Stimulated activated CD8-positive, alpha-beta memory T cell treated with anti-CD3 and anti-CD28 coated beads, Interleukin-12 subunit alpha, Interleukin-12 subunit beta, amount 100 ng/mL, for 4 hours (primary cell): ENCODE data around the gene SLC2A9.

Experiments
- DNase-seq: peaks from one replicate; pipeline ENCODE4 v3.0.0-alpha.2; 2020; ENCODE audit warnings: low read depth

Gene SLC2A9

GRCh38 chr4:10045481-10045880 lies 24.2 kb upstream of the SLC2A9 start:
- no peak for DNase-seq

- no peak for DNase-seq
Observed at GRCh38 chr4:10041036-10041435, 19.7 kb upstream of the SLC2A9 start.

DNA sequence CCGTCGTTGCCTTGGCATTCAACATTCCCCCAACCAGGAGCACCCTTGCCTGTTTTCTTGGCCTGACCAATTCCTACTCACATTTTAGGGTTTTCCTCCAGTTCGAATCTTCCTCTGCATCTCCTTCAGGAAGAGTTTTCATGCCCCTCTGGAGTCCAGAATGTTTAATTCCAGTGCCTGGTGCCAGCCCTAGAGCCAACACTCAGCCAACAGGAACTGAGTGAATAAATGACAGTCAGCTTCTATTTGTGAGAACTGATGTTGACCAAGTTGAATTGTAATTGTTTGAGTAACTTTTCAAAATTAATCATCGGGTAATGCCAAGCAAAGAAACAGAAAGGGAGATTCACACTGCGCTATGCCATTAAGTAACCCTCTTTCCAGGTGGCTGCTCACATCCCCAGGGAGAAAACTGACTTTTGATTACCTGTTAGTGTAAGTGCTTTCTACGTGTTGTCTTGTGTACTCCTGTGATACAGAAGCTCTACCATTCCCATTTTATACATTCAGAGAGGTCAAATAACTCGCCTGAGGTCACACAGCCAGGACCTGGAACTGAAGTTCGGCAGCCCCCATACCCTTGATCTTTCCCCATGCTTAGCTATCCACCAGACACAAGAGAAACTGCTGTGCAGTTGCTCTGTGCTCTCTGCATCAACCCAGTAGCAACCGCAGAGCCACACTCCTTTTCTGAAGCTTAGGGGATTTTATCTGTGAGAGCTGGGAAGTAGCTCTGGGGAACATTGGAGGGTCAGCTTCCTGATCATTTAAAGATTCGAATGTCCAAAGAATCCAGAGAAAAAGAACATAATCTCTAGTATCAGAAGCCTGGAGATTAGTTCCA lies 19.0 kb upstream of the SLC2A9 start:
- DNase-seq, result no peak

DNA sequence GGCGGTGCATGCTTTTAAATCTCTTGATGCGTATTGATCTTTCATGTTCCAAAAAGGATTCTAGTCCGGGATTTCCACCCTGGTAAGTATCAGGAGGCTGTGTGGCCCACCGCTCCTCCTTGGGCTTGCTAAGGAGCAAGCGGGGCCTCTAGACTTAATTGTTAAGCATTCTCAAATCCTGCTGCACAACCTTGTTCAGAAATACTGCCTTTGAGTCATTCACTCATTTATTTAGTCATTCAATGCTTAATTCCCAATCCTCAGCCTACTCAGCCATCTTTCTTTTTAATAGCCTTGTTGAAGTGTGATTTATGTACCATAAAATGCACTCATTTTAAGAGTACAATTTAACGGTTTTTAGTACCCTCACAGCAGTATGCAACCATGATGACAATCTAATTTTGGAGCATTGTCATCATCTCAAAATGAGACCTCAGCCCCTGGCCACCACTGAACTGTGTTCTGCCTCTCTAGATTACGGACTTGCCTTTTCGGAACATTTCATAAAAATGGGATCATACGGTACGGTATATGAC lies 15.6 kb upstream of the SLC2A9 start:
- DNase-seq, result no peak

- no peak for DNase-seq
Observed at GRCh38 chr4:10035130-10035529, 13.8 kb upstream of the SLC2A9 start.

- no peak for DNase-seq
Observed at GRCh38 chr4:10034612-10035104, 13.4 kb upstream of the SLC2A9 start.

DNA sequence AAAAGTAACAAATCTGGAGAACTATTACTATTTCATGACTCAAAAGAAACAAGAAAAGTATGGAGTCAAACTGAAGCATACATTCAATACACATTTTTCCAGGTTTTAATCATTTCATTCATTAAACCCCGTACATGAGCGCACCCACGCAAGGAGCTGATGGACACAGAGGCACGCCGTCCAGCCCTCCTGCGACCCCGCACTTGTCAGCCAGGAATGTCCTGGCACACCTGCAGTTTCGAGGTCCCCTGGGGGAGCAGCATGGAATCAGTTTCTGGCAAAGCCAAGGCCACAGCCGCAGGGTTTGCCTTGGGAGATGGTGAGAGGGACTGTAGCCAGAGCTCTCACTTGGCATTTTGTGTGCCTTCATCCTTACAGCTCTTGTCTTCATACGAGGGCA lies 12.8 kb upstream of the SLC2A9 start:
- no peak for DNase-seq

DNA sequence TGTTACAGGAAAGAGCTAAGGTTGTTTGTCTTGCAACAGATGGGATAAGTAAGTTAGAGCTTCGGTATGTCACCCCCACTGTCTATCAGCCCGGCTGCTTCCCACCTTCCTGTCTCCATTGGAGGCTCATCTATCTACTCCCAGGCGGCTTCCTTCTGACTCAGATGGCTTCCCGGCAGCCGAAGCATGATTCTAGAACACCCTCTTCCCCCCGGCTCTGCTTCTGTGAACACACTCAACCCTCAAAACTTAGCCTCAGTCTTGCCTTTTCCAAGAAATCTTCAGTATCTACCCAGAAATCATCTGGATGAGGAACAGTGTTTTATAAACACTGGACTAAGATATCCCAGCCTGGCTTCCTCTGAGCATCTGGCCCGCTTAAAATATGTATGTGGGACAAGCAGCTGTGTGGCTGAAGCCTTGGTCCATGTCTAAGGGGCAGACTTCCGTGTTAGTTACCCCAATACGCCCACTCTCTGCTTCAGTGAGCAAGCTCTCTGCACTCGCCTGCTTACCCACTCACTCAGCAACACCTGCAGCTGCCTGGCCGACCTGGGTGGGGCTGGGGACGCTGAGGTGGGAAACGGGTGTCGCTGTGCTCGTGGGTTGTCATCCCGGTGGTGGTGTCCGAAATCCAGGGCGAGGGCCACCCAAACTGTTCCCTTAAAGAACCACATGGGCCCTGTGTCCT lies 12.0 kb upstream of the SLC2A9 start:
- no peak for DNase-seq

DNA sequence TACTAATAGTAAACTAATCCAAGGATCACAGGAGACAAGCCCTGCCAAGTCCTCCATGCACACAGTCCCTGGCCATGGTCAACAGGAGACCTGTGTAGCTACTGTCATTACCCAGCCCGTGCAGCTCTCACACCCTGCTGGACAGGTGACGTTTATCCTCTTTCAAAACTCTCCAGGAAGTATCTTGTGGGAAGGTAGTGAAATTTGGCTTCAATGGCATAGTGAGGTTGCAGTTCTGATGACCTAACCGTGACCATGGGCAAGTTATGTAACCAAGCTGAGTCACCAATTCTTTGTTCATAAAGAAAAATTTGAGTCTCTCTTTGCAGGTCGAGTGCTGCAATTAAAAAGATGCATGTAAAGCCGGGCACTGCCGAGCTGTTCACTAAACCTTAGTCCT lies 11.3 kb upstream of the SLC2A9 start:
- DNase-seq, result no peak

DNA sequence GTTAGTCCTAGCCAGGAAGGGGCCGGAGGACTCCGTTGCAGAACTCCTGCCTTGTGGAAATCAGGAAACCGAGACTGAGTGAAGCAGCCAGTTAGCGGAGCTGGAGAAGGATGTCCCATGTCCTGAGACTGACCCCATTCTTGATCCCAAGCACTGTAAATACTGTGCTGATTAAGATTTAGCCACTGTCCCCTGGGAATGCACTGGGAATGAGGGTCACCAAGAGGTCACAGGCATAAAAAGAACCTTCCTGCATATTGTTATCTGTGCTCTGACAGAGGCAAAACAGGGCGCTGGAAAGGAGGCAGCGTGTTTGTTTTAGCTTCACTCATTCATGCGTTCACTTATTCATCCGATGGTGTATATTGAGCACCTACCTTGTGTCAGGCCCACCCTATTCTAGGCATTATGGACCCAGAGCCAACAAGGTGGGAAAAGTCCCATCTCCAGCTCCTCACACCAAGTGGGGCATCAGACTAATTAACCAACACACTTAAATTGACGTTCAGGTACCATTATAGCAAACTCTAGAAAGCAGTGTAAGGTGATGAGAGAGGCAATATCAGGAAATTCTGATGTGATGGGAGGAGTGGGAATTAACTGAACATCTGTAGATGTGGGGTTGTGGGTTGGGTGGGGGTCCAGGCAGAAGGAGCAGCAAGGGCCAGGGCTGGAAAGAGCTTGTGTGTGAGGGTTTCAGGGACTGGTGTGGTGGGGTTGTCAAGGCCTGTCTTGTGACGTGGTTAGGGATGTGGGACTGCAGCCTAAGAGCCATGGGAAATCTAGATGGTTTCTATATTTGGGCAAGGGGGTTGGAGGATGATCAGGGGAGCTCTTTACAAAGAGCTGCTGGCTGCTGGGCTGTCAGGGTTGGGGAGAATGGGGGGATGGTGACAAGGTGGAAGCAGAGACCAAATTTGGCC lies 10.6 kb upstream of the SLC2A9 start:
- no peak for DNase-seq

DNA sequence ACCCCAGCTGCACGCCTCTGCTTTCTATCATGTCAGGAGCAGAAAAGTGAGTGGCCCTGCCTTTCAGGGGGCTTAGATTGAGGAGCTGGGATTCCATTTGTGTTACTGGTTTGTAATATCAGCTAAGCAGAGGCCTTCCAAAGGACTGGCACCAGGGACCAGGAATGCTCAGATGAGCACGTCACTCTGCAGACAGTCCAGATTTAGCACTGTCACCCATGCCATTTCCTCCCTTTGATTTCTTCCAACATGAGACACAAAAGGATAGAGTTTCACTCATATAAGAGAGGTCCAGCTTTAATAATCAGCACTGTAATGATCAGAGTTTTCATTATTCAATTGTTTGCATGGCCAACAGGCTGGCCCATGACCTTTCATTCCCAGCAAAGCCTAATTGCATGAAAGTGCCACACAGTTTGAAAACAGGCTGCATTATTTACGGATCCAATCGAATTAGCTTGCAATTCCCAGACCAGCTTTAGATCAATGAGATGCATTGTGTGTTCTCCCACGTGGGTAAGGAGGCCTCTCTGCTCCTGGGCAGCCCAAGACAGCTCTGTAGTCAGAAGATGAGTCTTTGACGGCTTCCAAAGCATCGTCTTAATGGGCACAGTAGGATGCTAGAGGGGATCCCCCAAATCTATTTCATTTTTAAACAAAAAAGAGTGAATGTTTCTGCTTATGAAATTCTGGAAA lies 9.8 kb upstream of the SLC2A9 start:
- DNase-seq, result no peak

DNA sequence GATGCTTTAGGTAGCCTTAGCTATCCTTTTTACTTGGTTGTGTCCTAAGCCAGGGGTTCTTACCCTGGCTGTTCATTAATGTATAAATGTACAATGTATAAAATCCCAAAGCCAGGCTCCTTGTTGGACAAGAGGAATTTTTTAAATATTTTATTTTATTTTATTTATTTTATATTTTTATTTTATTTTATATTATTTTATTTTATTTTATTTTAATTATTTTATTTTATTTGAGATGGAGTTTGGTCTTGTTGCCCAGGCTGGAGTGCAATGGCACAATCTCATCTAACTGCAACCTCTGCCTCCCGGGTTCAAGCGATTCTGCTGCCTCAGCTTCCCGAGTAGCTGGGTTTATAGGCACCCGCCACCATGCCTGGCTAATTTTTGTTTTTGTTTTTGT lies 8.1 kb upstream of the SLC2A9 start:
- no peak for DNase-seq

DNA sequence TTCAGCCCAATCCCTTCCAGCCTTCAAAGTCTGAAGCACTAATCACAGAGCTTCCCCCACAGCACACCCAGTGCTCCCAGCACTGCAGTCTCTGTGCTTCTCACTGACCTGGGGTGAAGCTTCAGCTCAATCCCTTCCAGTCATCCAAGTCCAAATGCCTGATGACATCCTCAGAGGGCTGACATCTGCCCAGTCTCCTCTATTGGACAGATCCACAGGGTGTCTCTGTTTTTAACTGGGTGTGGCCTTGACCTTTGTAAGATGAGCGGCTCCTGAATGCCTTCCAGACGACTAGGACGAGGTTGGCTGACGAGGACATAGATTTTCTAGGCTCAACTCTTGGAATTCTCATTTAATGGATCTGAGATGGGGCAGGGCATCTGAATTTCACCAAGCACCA lies 7.6 kb upstream of the SLC2A9 start:
- no peak for DNase-seq

DNA sequence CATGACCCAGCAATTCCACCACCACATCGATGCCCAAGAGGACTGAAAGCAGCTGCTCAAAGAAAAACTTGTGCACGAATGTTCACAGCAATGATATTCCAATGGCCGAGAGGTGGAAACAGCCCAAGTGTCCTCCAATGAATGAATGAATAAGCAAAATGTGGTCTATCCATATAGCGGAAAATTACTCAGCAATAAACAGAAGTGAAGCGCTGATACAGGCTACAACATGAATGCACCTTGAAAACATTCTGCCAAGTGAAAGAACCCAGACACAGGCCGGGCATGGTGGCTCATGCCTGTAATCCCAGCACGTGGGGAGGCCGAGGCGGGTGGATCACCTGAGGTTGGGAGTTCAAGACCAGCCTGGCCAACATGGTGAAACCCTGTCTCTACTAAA lies 5.2 kb upstream of the SLC2A9 start:
- DNase-seq, result no peak

DNA sequence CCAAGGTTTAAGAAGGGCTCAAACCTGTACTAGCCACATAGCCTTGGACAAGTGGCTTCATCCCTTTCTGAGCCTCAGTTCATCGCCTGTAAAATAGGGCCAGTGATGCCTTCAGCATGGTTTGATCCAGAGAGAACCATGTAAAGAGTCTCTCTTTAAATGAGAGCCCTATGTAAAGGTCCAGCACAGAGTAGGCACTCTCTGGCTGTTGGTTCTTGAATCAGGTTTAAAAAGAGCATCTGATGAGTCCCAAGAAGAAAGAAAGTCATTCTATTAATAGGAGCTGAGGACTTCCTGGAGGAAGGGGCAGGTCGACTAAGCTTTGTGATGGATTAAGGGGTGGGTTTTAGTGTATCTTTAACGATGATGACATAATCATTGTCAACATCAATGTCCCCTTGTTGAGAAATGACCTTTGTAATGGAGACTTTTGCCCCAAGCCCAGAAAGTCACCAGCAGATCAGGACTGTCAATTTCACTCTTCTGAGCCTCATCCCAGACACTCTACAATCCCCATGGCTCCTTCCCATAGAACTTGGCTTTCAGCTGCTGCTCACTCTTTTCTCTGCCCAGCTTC lies 4.0 kb upstream of the SLC2A9 start:
- no peak for DNase-seq

GRCh38 chr4:10024303-10024702 lies 3.0 kb upstream of the SLC2A9 start:
- DNase-seq, result no peak

GRCh38 chr4:10023806-10024205 lies 2.5 kb upstream of the SLC2A9 start:
- DNase-seq, result no peak

- DNase-seq, result no peak
Observed at GRCh38 chr4:10023050-10023419, 1.7 kb upstream of the SLC2A9 start.

- DNase-seq, result no peak
Observed at GRCh38 chr4:10022346-10023049, 1.2 kb upstream of the SLC2A9 start.

DNA sequence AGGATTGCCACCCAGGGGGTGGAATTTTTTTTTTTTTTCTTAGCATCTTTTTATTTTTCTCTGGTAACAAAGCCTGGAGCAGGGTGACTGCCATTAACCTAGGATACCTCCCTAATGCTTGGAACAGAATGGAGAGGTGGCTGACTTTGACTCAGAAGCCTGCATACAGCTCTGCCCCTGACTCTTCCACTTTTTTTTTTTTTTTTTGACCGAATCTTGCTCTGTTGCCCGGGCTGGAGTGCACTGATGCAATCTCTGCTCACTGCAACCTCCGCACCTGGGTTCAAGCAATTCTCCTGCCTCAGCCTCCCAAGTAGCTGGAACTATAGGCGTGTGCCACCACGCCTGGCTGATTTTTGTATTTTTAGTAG lies 341 bp upstream of the SLC2A9 start:
- DNase-seq, result no peak

GRCh38 chr4:10020106-10020505 lies 1.2 kb downstream of the SLC2A9 start:
- DNase-seq, result no peak
